Activated T-helper 9 cell treated with anti-CD3 and anti-CD28 coated beads, Interleukin-2, amount 50 U/mL, for 16 hours (primary cell): ENCODE measurements around the gene SCMH1.

Experiments
- DNase-seq: peaks from one replicate; pipeline ENCODE4 v3.0.0-alpha.2; 2020; ENCODE audit warnings: low read depth

The SCMH1 gene

GRCh38 chr1:41097105-41097504, 145.0 kb downstream of the SCMH1 start:
- no peak for DNase-seq

GRCh38 chr1:41093826-41094225, 148.3 kb downstream of the SCMH1 start:
- no peak for DNase-seq

DNA sequence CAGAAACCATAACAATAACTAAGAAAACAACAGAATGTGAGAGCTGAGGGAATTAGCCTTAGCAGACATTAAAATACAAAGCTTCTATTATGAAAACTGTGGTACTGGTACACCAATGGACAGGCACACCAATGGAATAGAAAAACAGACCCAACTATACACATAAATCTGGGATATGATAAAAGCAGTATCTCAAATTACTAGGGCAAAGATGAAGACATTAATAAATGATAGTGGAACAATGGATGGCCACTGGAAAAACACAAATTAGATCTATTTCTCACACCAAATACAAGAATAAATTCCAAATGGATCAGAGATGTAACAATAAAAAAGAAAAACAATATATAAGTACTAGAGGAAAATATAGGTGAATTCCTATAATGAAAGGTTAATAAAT, 155.2 kb downstream of the SCMH1 start:
- DNase-seq = no peak

DNA sequence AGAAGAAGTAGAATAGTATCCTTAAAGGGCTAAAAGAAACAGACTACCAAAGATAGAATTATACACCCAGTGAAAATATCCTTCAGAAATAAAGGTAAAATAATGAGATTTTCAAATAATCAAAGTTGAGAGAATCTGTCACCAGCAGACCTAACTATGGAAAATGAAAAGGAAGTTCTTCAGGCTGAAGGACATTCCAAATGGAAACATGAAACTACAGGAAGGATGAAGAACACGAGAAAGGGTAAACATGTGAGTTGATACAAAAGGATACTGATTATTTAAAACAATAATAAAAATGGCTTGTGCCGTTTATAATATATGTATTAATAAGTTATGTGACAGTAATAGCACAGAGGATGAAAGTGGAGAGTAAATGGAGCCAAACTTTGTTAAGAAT, 163.5 kb downstream of the SCMH1 start:
- no peak for DNase-seq

DNA sequence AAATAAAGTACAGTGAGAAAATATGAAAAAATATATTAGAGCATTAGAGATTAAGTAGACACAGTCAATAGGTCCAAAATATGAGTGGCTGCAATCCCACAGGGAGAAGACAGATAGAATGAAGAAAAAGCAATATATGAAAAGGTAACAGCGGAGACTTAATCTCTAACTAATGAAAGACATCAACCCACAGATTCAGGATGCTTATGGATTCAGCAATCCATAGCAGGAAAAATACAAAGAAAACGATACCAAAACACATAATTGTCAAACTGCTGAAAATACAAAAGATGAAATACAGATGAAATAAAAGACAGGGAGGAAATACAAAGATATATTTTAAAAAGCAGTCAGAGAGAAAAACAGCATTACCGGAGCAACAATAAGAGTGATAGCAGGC, 163.9 kb downstream of the SCMH1 start:
- DNase-seq = no peak

DNA sequence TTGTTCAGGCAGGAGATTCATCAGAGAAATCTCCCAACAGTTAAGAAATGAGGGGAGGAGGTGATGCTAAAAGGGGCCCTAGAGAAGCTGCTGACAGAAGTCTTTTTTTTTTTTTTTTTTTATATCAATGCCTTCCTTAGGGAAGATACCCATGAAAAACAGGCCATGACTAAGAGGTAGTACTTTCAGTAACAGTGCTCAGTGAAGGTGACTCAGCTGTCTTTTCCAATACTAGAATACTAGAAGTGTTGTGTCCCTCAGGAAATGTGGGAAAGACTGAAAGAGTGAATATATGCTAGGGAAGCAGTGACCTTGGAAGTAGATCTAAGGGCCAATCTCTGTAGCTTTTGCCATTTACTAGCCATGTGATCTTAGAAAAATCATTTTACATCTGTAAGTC, 168.1 kb downstream of the SCMH1 start:
- DNase-seq = no peak

- DNase-seq = no peak
Measured at GRCh38 chr1:41072051-41072450, 170.1 kb downstream of the SCMH1 start.

GRCh38 chr1:41056907-41057306, 185.2 kb downstream of the SCMH1 start:
- DNase-seq = no peak

DNA sequence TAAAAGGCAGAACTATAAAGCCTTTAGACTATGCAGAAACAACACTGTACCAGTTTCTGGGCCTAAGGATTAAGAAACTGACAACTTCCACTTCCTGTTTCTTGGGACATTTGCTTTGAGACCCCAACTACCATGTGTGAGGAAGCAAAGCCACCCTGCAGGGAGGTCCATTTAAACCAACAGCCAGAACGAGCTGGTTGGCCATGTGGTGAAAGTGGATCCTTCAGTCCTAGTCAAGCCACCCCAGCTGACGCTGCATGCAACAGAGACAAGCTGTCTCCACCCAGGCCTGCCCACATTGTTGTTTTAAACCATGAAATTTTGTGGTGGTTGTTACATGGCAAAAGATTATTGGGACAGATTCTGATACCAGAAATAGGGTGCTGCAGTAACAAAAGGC, 188.8 kb downstream of the SCMH1 start:
- no peak for DNase-seq

DNA sequence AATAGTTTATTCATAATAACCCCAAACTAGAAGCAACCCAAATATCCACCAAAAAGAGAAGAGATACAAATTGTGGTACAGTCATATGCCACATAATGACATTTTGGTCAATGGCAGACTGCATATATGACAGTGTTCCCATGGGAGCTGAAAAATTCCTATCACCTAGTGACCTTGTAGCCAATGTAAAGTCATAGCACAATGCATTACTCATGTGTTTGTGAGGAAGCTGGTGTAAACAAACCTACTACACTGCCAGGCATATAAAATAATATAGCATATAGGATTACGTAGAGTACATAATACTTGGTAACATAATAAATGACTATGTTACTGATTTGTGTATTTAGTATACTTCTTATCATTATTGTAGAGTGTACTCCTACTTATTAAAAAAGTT, 191.1 kb downstream of the SCMH1 start:
- no peak for DNase-seq

- no peak for DNase-seq
Measured at GRCh38 chr1:41048540-41048939, 193.6 kb downstream of the SCMH1 start.

- no peak for DNase-seq
Measured at GRCh38 chr1:41046347-41046775, 195.7 kb downstream of the SCMH1 start.

DNA sequence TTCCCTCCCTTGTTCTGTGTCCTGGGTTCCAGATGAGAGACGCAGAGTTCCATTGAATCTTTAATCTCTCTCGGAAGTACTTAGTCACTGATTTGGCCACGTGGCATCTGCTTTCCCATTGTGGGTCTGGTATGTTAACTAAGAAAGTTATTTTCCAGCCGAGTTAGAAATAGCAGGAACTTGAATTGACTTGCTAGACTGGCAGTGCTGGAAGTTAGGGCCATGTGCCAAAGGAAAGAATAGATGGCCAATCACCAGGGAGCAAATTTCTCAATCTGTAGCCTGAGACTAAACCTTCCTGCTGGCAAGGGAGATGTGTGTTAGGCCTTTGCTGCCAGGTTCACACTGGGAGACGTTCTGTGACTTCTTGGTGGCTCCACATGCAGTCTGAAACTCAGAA, 196.4 kb downstream of the SCMH1 start:
- no peak for DNase-seq

- no peak for DNase-seq
Measured at GRCh38 chr1:41044187-41044586, 197.9 kb downstream of the SCMH1 start.

GRCh38 chr1:41041614-41042270, 200.4 kb downstream of the SCMH1 start:
- no peak for DNase-seq

DNA sequence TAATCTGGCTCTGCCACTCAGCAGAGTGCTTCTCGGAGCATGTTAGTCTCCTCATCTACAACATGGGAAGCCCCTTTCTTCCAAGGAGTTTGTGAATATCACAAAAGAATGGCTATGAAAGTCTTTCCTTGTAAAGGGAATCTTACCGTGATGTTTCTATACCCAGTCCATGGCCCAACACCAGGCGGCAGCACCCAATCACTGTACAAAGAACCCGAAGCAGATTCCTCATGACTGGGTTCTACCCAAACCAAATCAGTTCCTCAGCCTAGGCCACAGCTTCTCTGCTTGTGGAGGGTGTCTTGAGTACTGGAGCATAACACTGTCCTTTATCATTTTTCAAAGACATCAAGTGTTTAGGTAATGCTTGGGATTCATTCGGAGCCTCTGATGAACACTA, 204.0 kb downstream of the SCMH1 start:
- no peak for DNase-seq

- DNase-seq = no peak
Measured at GRCh38 chr1:41037116-41037903, 204.8 kb downstream of the SCMH1 start.

DNA sequence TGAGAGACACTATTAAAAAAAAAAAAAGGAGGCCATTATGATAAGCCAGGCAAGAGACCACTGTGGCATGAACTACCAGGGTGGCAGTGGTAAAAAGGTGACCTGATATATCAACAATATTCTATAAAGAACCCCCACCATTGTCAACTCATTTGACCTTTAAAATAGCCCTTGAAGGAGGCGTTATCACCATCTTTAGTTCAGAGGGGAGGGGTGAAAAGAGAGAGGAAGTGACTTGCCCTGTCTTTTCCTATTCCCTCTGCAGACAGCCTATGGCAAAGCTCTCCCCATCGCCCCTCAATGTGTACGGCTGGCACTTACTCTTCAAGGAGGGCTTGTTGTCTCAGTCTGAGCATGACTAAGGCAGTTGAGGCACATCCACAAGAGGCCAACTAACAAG, 208.8 kb downstream of the SCMH1 start:
- no peak for DNase-seq

- no peak for DNase-seq
Measured at GRCh38 chr1:41032147-41032546, 210.0 kb downstream of the SCMH1 start.

DNA sequence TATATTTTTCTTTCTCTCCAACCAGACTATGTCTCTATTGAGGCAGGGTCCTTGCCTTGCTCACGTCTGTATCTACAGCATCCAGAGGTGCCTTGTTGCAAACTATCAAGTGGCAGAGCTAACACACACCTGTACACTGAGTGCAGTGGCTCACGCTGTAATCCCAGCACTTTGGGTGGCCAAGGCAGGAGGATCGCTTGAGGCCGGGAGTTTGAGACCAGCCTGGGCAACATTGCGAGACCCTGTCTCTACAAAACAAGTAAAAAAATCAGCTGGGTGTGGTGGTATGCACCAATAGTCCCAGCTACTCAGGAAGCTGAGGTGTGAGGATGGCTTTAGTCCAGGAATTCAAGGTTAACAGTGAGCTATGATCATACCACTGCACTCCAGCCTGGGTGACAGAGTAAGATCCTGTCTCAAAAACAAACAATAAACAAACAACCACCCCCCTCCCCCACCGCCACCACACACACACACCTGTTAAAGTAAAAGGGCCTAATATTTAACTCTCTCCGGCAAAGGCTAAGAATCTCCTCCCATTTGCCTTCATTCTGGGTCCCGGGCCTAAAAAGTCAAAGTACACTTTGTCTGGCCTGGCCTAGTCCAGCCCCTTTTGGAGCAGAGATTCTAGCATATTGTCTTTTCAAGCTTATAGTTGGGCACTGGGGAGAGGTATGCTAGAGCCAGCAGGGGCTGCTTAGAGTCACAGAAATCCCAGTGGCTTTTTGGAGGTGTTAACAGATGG, 211.1 kb downstream of the SCMH1 start:
- no peak for DNase-seq

GRCh38 chr1:41028034-41028642, 214.0 kb downstream of the SCMH1 start:
- no peak for DNase-seq

- no peak for DNase-seq
Measured at GRCh38 chr1:41025979-41026819, 215.9 kb downstream of the SCMH1 start.
